ENCODE data around the gene HSD17B13.
"Not testable (repeated sequence)": the region's sequence is repeated elsewhere in the genome, so short reads cannot be mapped to it uniquely, and the experiment has no call there.

HSD17B13 gene

GRCh38 chr4:87315000-87315399 is 7.7 kb downstream of the HSD17B13 start:
- not testable (repeated sequence) for DNase-seq (ENCODE audit: low spot score)

- DNase-seq (ENCODE audit: low spot score) = no peak
These were observed 8.9 kb downstream of the HSD17B13 start for GRCh38 chr4:87313756-87314155.

- no peak for DNase-seq (ENCODE audit: low spot score)
These were observed 11.0 kb downstream of the HSD17B13 start for GRCh38 chr4:87311684-87312083.

GRCh38 chr4:87310691-87311335 is 11.9 kb downstream of the HSD17B13 start:
- no peak for DNase-seq (ENCODE audit: low spot score)

GRCh38 chr4:87309625-87310024 is 13.1 kb downstream of the HSD17B13 start:
- no peak for DNase-seq (ENCODE audit: low spot score)

- DNase-seq (ENCODE audit: low spot score) = no peak
These were observed 16.6 kb downstream of the HSD17B13 start for GRCh38 chr4:87306056-87306455.

- DNase-seq (ENCODE audit: low spot score) = no peak
These were observed 17.1 kb downstream of the HSD17B13 start for GRCh38 chr4:87305562-87305961.

GRCh38 chr4:87304745-87305432 is 17.8 kb downstream of the HSD17B13 start:
- no peak for DNase-seq (ENCODE audit: low spot score)

GRCh38 chr4:87299898-87300297 is 22.8 kb downstream of the HSD17B13 start:
- DNase-seq (ENCODE audit: low spot score) = no peak

GRCh38 chr4:87298362-87298761 is 24.3 kb downstream of the HSD17B13 start:
- DNase-seq (ENCODE audit: low spot score) = no peak

- DNase-seq (ENCODE audit: low spot score) = not testable (repeated sequence)
These were observed 27.8 kb downstream of the HSD17B13 start for GRCh38 chr4:87294911-87295310.

- DNase-seq (ENCODE audit: low spot score) = not testable (repeated sequence)
These were observed 28.8 kb downstream of the HSD17B13 start for GRCh38 chr4:87293889-87294288.

GRCh38 chr4:87286970-87287369 is 35.7 kb downstream of the HSD17B13 start:
- DNase-seq (ENCODE audit: low spot score) = no peak

GRCh38 chr4:87284268-87284667 is 38.4 kb downstream of the HSD17B13 start:
- not testable (repeated sequence) for DNase-seq (ENCODE audit: low spot score)

- DNase-seq (ENCODE audit: low spot score) = no peak
These were observed 39.5 kb downstream of the HSD17B13 start for GRCh38 chr4:87283151-87283550.

GRCh38 chr4:87281603-87282002 is 41.1 kb downstream of the HSD17B13 start:
- no peak for DNase-seq (ENCODE audit: low spot score)

- no peak for DNase-seq (ENCODE audit: low spot score)
These were observed 44.3 kb downstream of the HSD17B13 start for GRCh38 chr4:87278335-87278794.

GRCh38 chr4:87275311-87275710 is 47.4 kb downstream of the HSD17B13 start:
- no peak for DNase-seq (ENCODE audit: low spot score)

GRCh38 chr4:87274803-87275202 is 47.9 kb downstream of the HSD17B13 start:
- DNase-seq (ENCODE audit: low spot score) = no peak

- DNase-seq (ENCODE audit: low spot score) = no peak
These were observed 48.4 kb downstream of the HSD17B13 start for GRCh38 chr4:87274327-87274726.

- DNase-seq (ENCODE audit: low spot score) = no peak
These were observed 51.9 kb downstream of the HSD17B13 start for GRCh38 chr4:87270825-87271224.

- DNase-seq (ENCODE audit: low spot score) = no peak
These were observed 52.5 kb downstream of the HSD17B13 start for GRCh38 chr4:87270144-87270543.

GRCh38 chr4:87268411-87268810 is 54.3 kb downstream of the HSD17B13 start:
- DNase-seq (ENCODE audit: low spot score) = no peak

GRCh38 chr4:87266986-87267385 is 55.7 kb downstream of the HSD17B13 start:
- DNase-seq (ENCODE audit: low spot score) = no peak
